ENCODE data around the gene TMEM232. TPM values are rescaled to one million over a fixed set of nuclear protein-coding genes. Genes with fewer than 3 reads are reported as not detected.
A peak's percentile ranks its signal among the peaks of the same experiment; 100 is the strongest.
"Not testable (repeated sequence)": the region's sequence is repeated elsewhere in the genome, so short reads cannot be mapped to it uniquely, and the experiment has no call there.

Gene TMEM232
- total RNA-seq (2014; rRNA removed; shearing (Covaris generic); ENCODE audit: low replicate concordance) = not detected in 2 replicates

DNA sequence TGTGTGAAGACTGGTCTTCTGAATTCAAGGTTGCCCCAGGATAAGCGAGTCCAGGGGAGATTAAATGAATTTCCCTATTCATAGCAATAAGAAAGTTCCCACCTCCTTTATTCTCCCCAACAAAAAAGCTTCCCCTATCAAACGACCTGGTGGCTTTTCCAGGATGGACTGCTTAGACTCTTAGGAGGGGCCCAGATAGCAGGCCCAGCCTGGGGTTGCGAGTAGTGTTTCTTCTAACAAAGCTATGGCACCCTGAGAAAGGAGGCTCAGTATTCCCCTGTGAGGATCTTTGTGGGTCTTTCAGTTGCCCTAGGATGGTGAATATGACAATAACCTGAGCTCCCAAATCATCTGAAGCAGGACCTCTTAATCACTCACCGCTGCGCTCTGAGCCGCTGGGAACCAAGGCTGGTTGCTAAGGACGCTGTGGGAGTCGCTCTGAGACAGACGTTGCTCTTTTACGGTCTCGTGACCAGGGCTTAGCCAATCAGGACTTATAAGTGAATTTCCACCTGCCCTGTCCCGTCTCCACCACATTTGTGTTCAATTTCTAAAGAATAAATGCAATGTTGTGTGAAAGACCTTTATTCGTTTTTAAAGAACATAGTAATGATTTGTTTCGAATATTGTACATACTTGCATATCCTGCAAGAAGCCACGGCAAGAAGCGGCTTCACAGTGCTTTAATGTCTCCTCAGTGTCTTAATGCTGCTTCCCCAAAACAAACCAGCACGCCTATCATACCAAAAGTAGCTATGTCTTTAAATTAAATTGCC, at the start of gene TMEM232:
Gene TMEM232, minus strand, starts transcription at position 423 of the 776 bp plus-strand sequence. CDS start 59,319 bp downstream, outside the sequence.
- in situ Hi-C loops (cut with HindIII; ENCODE audit: low pct_unique_long_range_greater_than_20kb, low sequenced_read_pairs) = no loop called here
- DNase-seq (ENCODE audit: low read depth) = peak; percentile 60

DNA sequence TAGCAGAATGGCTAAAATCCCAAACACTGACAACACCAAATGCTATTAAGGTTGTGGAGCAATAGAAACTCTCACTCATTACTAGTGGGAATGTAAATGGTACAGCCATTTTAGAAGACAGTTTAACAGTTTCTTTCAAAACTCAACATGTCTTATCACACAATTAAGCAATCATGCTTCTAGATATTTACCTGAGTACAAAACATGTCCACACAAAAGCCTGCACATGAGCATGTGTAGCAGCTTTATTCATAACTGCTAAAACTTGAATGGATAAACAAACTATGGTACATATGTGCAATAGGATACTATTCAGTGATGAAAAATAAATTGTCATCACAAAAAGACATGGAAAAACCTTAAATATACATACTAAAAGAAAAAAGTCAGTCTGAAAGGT, 43.8 kb upstream of the TMEM232 start:
- no peak for DNase-seq (ENCODE audit: low read depth)
- in situ Hi-C loops (cut with HindIII; ENCODE audit: low pct_unique_long_range_greater_than_20kb, low sequenced_read_pairs) = no loop called here

DNA sequence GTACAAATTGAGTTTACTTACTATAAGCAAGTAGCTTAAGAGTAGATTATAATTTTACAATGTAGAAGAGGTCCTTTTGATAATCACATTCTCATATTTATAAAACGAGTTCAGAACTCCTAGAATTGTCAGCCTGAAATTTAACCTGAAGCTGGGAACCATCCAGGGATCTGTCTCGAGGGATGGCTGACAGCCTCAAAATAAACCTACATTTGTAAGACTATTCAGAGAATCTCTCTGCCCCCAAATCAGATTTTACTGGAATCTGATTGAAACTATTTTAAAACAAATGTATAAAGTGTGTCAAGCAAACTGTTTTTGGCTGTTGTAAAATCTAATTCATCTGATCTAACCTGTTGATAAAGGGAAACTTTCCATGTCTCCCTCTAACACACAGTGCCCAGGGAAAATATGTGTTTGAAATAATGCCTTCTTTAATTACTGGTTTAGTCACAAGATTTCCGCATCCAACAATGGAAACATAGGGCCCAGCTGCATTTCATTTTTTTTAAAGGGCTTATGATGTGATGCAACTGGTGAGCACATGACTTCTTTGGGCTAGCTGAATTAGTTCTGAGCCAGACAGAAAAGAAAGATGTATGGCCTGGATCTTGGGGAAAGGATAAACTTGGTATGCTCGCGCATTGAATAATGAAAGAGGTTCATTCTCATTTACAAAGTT, 42.7 kb upstream of the TMEM232 start:
- no peak for DNase-seq (ENCODE audit: low read depth)
- in situ Hi-C loops (cut with HindIII; ENCODE audit: low pct_unique_long_range_greater_than_20kb, low sequenced_read_pairs) = no loop called here

DNA sequence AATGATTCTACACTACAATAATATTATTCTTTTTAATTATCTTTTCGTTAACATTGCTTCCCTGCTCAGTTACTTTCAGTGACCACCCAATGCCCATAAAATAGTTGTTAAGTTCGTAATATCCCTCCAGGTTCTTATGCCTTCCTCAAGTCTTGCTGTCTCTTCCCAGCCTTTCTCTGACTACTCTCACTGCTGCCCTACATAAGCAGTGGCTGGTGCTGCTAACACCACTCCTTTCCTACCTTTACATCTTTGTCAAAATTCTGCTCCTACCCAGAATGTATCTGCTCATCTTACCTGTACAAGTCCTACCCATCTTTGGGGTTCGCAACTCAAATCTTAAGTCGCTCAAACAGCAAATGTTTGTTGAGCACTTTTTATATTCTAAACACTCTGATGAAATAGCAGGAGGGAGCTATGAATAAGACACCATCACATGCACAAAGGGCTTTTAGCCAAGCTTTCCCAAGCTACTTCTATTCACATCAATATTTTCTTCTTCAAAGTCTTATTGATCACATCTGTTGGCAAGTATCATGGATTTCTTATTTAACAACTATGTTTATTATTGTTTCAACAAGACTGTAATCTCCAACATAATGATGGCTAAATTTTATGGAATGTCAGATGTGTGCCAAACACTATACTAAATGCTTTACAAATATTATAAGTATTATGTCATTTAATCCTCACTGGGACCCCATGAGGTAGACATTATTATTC, 41.8 kb upstream of the TMEM232 start:
- in situ Hi-C loops (cut with HindIII; ENCODE audit: low pct_unique_long_range_greater_than_20kb, low sequenced_read_pairs) = no loop called here
- no peak for DNase-seq (ENCODE audit: low read depth)

DNA sequence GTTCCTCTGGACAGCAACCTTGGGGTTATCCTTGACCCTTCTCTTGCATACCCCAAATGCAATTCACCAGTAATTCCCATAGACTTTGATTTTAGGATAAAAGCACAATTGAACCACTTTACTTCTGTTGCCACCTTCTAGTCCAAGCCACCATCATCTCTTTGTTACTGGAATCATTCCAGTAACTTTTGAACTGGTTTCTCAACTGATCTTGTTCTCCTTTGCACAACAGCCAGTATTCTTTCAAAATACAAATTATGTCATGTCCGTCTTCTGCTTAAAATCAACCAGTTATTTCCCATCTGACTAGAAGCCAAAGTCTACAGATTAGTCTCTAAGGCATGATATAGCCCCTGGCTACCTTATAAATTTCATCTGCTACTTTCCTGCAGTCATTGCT, 33.7 kb upstream of the TMEM232 start:
- in situ Hi-C loops (cut with HindIII; ENCODE audit: low pct_unique_long_range_greater_than_20kb, low sequenced_read_pairs) = no loop called here
- DNase-seq (ENCODE audit: low read depth) = no peak

DNA sequence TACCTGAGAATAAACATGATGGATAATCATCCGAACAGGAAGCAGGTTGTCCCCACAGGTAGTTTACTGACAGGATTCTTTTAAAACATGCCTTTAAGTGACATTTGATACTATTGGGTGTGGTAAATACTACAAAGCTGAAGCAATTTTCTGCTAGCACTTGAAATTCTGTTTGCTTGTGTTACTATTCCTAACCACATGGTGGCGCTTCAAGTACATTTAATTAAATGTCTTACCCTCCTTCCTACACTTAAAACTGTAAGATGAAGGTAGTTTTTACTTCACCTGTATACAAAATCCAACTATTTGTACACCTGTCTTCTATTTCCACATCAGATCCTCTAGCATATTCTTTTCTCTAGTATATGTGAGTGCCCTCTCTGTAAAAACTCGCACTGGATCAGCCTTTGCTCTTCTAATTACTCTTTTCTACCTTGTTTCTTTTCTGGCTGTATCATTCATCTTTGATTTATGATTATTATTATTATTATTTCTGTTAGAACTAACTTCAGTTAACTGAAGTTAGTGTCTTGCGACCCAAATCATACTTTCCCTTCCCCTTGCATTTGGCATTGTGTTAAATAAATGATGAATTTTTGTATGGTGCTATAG, 30.8 kb upstream of the TMEM232 start:
- peak; percentile 46 for DNase-seq (ENCODE audit: low read depth)
- in situ Hi-C loops (cut with HindIII; ENCODE audit: low pct_unique_long_range_greater_than_20kb, low sequenced_read_pairs) = no loop called here

DNA sequence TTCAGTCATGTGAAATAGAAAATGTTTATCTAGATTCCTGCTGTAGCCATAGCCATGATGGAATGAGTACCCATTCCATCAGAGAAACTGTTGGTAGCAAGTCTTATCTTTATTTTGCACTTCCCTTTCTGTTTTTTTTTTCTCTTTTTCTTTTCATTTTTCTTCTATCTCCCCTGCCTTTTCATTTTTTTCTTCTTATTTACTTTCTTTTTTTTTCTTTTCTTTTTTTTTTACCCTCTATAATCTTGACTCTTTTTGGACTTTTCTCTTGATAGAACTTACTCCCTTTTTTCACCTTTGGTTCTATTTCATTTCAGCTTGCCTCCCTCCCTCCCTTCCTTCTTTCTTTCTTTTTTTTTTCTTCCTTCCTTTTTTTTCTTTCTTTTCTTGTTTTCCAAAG, 27.7 kb upstream of the TMEM232 start:
- in situ Hi-C loops (cut with HindIII; ENCODE audit: low pct_unique_long_range_greater_than_20kb, low sequenced_read_pairs) = no loop called here
- DNase-seq (ENCODE audit: low read depth) = no peak

DNA sequence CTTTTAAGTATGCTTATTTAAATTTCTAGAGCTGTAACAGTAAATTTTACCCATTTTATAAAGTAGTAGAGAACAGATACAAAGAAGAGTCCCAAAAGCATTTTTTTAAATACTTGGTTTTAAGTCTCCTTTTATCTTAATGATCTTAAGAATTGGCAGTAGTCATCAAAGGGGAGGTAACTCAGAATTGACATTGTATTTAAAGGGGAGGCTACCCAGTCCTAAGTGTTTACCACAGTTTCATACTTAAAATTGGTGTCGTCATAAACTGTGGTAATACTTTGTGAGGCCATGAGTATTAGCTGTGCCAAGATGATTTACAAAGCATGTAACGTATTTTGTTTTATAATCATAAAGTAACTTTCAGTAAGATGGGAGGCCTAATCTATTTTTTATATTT, 27.1 kb upstream of the TMEM232 start:
- in situ Hi-C loops (cut with HindIII; ENCODE audit: low pct_unique_long_range_greater_than_20kb, low sequenced_read_pairs) = no loop called here
- no peak for DNase-seq (ENCODE audit: low read depth)

DNA sequence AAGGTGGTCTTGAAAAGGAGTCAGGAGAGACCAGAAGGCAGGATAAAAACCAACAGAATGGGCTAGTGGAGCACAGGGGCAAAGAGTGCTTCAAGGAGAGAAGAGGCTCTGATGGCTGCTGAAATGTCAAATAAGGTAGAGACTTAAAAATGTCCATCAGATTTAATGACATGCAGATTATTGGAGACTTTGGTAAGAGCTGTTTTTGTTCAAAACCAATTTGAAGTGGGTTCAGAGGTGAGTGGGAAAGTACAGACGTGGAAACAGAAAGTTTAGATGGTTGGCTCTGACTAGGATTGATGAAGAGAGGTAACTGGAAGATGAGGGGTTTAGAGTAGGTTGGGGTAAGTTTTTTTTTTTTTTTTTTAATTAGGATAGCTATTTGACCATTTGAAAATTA, 26.5 kb upstream of the TMEM232 start:
- in situ Hi-C loops (cut with HindIII; ENCODE audit: low pct_unique_long_range_greater_than_20kb, low sequenced_read_pairs) = no loop called here
- DNase-seq (ENCODE audit: low read depth) = no peak

DNA sequence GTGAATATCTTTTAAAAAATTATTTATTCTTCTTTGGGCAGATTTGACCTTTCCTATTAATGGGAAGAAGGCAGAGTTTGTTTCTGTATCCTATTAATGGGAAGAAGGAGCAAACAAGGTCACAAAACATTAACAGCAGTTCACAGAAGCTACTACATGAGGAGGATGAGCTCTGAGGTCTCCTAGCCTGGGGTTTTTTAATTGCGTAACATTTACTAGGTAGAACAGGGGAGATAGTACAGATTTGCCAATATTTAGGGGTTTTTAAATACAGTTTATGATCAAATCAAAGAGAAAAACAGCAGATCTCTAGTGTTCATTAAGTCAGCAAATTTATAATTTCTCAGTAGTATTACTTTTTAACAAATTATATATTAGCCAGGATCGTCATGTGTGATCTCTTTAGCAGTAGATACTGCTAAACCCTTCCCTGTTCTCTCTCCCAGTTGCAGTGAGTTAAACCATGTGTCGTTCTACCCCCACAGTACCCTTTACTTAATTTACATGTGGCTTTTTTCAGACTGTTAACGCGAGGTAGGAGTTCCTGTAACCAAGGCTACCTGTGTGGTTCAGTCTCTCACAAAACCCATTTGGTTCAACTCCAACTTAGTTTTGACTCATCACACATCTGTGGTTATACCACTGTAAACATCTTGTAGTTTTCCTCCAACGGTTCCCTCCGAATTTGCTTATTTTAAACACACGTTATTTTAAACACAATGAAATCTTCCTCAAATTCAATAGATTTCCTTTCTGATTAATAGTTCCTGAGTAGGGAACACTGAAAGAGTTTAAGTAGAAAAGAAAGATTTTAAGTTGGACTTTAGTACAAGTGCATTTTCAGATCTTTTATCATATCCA, 25.7 kb upstream of the TMEM232 start:
- DNase-seq (ENCODE audit: low read depth) = no peak
- in situ Hi-C loops (cut with HindIII; ENCODE audit: low pct_unique_long_range_greater_than_20kb, low sequenced_read_pairs) = no loop called here

DNA sequence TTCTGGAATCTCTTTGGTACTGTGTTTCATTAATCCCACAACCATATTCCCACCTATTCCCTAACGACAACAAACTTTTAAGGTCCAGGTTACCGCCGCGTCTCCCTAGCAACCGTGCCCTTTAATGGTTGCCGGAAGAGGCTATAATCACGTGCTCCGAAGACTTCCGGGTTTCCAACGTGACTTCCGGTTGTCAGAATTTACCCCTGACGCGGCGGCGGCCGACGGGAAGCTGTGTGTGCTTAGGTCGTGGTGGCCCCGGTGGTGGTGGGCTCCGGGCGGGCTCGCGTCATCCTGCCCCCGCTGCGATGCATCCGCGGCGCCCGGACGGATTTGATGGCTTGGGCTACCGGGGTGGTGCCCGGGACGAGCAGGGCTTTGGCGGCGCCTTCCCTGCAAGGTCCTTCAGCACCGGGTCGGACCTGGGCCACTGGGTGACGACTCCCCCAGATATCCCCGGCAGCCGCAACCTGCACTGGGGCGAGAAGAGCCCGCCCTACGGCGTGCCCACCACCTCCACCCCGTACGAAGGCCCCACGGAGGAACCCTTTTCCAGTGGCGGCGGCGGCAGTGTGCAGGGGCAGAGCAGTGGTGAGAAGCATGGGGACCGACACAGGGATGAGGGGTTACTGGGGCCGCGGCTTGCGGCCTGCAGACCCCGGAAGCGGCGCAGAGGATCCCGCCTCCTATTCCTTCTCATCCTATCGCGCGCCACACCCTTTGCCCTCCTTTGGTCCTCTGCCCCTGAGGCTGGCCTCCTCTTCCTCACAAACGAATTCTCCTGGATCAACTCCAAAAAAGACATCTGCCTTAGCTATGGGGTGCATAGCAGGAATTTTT, 12.6 kb upstream of the TMEM232 start, which contains the start of gene SLC25A46:
Gene SLC25A46, plus strand, starts transcription at position 196 of the 840 bp plus-strand sequence. Its CDS starts 113 bp downstream, at position 309.
- DNase-seq (ENCODE audit: low read depth) = peak; percentile 85
- in situ Hi-C loops (cut with HindIII; ENCODE audit: low pct_unique_long_range_greater_than_20kb, low sequenced_read_pairs) = no loop called here

DNA sequence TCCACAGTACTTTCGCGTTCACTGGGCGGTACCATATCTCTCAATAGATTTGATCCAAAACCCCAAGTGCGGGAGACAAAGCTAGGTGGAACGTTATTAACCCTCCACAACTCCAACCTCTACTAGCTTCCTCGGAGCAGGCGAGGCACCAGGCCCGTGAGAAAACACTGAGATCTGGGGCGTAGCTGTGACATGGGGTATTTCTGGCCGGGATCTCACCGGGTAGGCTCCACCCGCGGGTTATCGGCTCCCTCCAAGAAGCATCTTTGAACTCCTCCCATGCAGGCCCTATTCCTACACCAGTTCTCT, 12.0 kb upstream of the TMEM232 start:
- in situ Hi-C loops (cut with HindIII; ENCODE audit: low pct_unique_long_range_greater_than_20kb, low sequenced_read_pairs) = no loop called here
- DNase-seq (ENCODE audit: low read depth) = no peak

DNA sequence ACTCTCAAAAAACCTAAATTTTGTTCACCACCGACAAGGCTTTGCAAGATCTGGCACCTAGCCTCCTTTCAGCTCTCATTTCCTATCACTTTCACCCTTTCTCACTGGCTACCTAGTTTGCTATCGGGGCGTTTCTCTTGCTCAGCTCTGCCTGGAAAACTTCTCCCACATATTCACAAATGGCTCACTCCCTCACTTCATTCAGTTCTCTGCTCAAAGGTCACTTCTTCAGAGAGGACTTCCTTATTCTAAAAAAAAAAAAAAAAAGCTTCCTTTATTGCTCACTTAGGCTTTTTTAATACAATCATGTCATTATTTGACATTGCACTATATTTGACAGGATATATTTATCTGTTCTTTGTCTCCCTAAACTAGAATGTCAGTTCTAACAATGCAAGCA, 10.3 kb upstream of the TMEM232 start:
- in situ Hi-C loops (cut with HindIII; ENCODE audit: low pct_unique_long_range_greater_than_20kb, low sequenced_read_pairs) = no loop called here

DNA sequence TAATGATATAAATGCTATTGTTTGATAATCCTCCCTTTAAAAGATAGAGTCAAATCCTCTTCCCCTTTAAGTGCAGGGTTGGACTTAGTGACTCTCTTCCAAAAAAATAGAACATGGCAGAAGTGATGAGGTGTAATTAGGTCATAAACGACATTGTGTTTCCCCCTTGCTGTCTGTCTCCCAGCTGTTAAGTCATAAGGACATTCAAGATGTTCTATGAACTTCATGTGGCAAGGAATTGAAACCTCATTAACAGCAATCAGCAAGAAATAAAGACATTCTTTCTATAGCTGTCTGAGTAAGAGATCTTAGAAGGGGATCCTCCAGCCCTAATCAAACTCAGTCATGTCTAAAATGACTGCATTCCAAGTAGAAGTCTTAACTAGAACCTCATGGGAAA, 9.1 kb upstream of the TMEM232 start:
- in situ Hi-C loops (cut with HindIII; ENCODE audit: low pct_unique_long_range_greater_than_20kb, low sequenced_read_pairs) = no loop called here

More for the DNA sequence above, 10.3 kb upstream of the TMEM232 start:
- DNase-seq (ENCODE audit: low read depth) = no peak

DNA sequence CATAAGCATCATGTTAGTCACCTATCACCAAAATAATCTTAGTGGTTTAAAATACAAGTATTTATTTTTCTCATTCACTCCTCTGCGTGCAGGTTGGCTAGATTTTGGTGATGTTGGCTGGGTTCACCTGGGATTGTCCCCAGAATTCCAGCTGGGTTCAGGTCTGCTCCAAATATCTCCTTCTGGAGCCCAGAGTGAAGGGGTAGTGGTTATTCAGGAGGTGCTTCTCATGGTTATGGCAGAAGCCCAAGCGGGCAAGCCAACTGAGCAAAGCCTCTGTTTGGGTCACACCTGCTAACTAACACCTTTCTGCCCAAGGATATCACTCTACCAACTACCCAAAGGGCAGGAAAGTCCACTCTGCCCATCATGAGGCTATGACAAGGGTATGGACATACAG, 7.6 kb upstream of the TMEM232 start:
- in situ Hi-C loops (cut with HindIII; ENCODE audit: low pct_unique_long_range_greater_than_20kb, low sequenced_read_pairs) = no loop called here
- DNase-seq (ENCODE audit: low read depth) = no peak

More for the DNA sequence above, 9.1 kb upstream of the TMEM232 start:
- no peak for DNase-seq (ENCODE audit: low read depth)

DNA sequence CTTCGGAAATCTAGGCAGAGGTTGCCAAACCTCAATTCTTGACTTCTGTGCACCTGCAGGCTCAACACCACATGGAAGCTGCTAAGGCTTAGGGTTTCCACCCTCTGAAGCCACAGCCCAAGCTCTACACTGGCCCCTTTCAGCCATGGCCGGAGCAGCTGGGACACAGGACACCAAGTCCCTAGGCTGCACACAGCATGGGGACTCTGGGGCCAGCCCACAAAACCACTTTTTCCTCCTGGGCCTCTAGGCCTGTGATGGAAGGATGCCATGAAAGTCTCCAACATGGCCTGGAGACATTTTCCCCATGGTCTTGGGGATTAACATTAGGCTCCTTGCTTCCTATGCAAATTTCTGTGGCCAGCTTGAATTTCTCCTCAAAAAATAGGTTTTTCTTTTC, 5.0 kb upstream of the TMEM232 start:
- DNase-seq (ENCODE audit: low read depth) = not testable (repeated sequence)

DNA sequence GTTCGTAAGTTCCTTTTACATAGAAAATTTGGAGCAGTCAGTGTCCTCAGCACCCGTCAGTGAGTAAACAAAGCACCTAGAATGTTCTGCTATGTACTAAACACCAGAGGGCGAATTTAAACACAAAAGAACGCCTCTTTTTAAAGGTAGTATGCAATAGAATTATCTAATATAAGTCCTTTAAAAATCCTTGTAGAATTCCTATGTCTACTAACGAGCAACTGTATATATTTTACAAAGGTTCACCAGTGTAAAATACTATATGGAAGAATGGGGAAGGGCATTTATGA, 499 bp upstream of the TMEM232 start:
- in situ Hi-C loops (cut with HindIII; ENCODE audit: low pct_unique_long_range_greater_than_20kb, low sequenced_read_pairs) = no loop called here
- DNase-seq (ENCODE audit: low read depth) = no peak

More for the DNA sequence above, 5.0 kb upstream of the TMEM232 start:
- in situ Hi-C loops (cut with HindIII; ENCODE audit: low pct_unique_long_range_greater_than_20kb, low sequenced_read_pairs) = not testable (repeated sequence)
